HEK293 (cell line): Measurements from ENCODE around the gene ECI1.

Experiments
- CTCF ChIA-PET: fragments of 350-600 bp; formaldehyde crosslinking; extraction: SDS; loops from one replicate; lab custom pipeline; 2021; ENCODE audit warnings: antibody characterized with exemption; lab: Yijun Ruan, JAX
- POLR2A ChIA-PET: fragments of 300-600 bp; formaldehyde crosslinking; extraction: SDS; loops from one replicate; lab custom pipeline; 2020; ENCODE audit warnings: antibody characterized with exemption, inconsistent platforms; lab: Yijun Ruan, JAX
- H3K27ac ChIP-seq: fragments of 200-500 bp; sonication (Bioruptor generic); 2 replicates; pipeline ENCODE4 v1.5.1; 2014; ENCODE audit warnings: low read depth, low read length, control low read depth, inconsistent platforms; ENCODE audit errors: extremely low read depth
- H3K36me3 ChIP-seq, 2 experiments: fragments of 200-500 bp in 1 of 2; sonication (Bioruptor generic) in 1 of 2; 1 replicate in 1 of 2; 2 replicates in 1 of 2; pipeline ENCODE4 v1.5.1; 2014 to 2017; ENCODE audit warnings: inconsistent platforms in 2 of 2, low read length in 2 of 2; ENCODE audit not compliant: control insufficient read depth in 2 of 2, insufficient read depth in 1 of 2
- H3K4me1 ChIP-seq: fragments of 200-500 bp; sonication (Bioruptor generic); 2 replicates; pipeline ENCODE4 v1.5.1; 2014; ENCODE audit warnings: mild to moderate bottlenecking, low read length, inconsistent platforms; ENCODE audit not compliant: control insufficient read depth, insufficient read depth
- H3K4me3 ChIP-seq: 2 replicates; pipeline ENCODE4 v1.5.1; 2011; ENCODE audit warnings: low read depth, mild to moderate bottlenecking, control low read depth, low read length, moderate library complexity
- H3K9me3 ChIP-seq: fragments of 200-500 bp; sonication (Bioruptor generic); 2 replicates; pipeline ENCODE4 v1.5.1; 2014; ENCODE audit warnings: low read depth, low read length, inconsistent platforms; ENCODE audit not compliant: control insufficient read depth, insufficient read depth
- EGR2 ChIP-seq: fragments of 450-650 bp; formaldehyde crosslinking; IDR thresholded peaks from 2 replicates; pipeline ENCODE4 v1.5.1; 2016; ENCODE audit warnings: low read depth, missing biosample characterization, missing genetic modification characterization
- GLIS2 ChIP-seq: fragments of 450-650 bp; formaldehyde crosslinking; IDR thresholded peaks from 2 replicates; pipeline ENCODE4 v1.5.1; 2016; ENCODE audit warnings: missing biosample characterization, missing genetic modification characterization
- MZF1 ChIP-seq: fragments of 450-650 bp; formaldehyde crosslinking; IDR thresholded peaks from 2 replicates; pipeline ENCODE4 v1.5.1; 2017; ENCODE audit warnings: missing biosample characterization, missing genetic modification characterization, borderline replicate concordance
- ZNF169 ChIP-seq: fragments of 450-650 bp; formaldehyde crosslinking; IDR thresholded peaks from 2 replicates; pipeline ENCODE4 v1.5.1; 2016; ENCODE audit warnings: missing biosample characterization, missing genetic modification characterization
- ZNF202 ChIP-seq: fragments of 450-650 bp; formaldehyde crosslinking; IDR thresholded peaks from 2 replicates; pipeline ENCODE4 v1.5.1; 2016; ENCODE audit warnings: missing biosample characterization, missing genetic modification characterization, borderline replicate concordance
- ZNF211 ChIP-seq: fragments of 450-650 bp; formaldehyde crosslinking; IDR thresholded peaks from 2 replicates; pipeline ENCODE4 v1.5.1; 2016; ENCODE audit warnings: low read depth, missing biosample characterization, missing genetic modification characterization
- ZNF23 ChIP-seq: fragments of 450-650 bp; formaldehyde crosslinking; IDR thresholded peaks from 2 replicates; pipeline ENCODE4 v1.5.1; 2016; ENCODE audit warnings: missing biosample characterization, missing genetic modification characterization, borderline replicate concordance
- ZNF266 ChIP-seq: fragments of 450-650 bp; formaldehyde crosslinking; IDR thresholded peaks from 2 replicates; pipeline ENCODE4 v1.5.1; 2016; ENCODE audit warnings: missing biosample characterization, missing genetic modification characterization, low read depth
- ZNF501 ChIP-seq: fragments of 450-650 bp; formaldehyde crosslinking; IDR thresholded peaks from 2 replicates; pipeline ENCODE4 v1.5.1; 2016; ENCODE audit warnings: missing biosample characterization, missing genetic modification characterization
- ZNF514 ChIP-seq: fragments of 450-650 bp; formaldehyde crosslinking; IDR thresholded peaks from 2 replicates; pipeline ENCODE4 v1.5.1; 2016; ENCODE audit warnings: missing biosample characterization, missing genetic modification characterization
- ZNF544 ChIP-seq: fragments of 450-650 bp; formaldehyde crosslinking; IDR thresholded peaks from 2 replicates; pipeline ENCODE4 v1.5.0; 2017; ENCODE audit warnings: missing biosample characterization, missing genetic modification characterization
- ZNF600 ChIP-seq: fragments of 450-650 bp; formaldehyde crosslinking; IDR thresholded peaks from 2 replicates; pipeline ENCODE4 v1.5.1; 2016; ENCODE audit warnings: missing biosample characterization, missing genetic modification characterization
- ZNF747 ChIP-seq: fragments of 450-650 bp; formaldehyde crosslinking; IDR thresholded peaks from 2 replicates; pipeline ENCODE4 v1.5.1; 2016; ENCODE audit warnings: missing biosample characterization, missing genetic modification characterization
- ZNF777 ChIP-seq: fragments of 450-650 bp; formaldehyde crosslinking; IDR thresholded peaks from 2 replicates; pipeline ENCODE4 v1.5.1; 2017; ENCODE audit warnings: missing biosample characterization, missing genetic modification characterization, borderline replicate concordance
- ZNF843 ChIP-seq: fragments of 450-650 bp; formaldehyde crosslinking; IDR thresholded peaks from 2 replicates; pipeline ENCODE4 v1.5.1; 2016; ENCODE audit warnings: missing biosample characterization, missing genetic modification characterization
- TF ChIP-seq, protein P1 (sequence below): fragments of 450-650 bp; formaldehyde crosslinking; IDR thresholded peaks from 2 replicates; pipeline ENCODE4 v1.5.1; 2016; ENCODE audit warnings: missing biosample characterization, missing genetic modification characterization
- TF ChIP-seq, protein P2 (sequence below): fragments of 450-650 bp; formaldehyde crosslinking; IDR thresholded peaks from 2 replicates; pipeline ENCODE4 v1.5.1; 2016; ENCODE audit warnings: missing biosample characterization, missing genetic modification characterization
- TF ChIP-seq, protein P3 (sequence below): fragments of 450-650 bp; formaldehyde crosslinking; IDR thresholded peaks from 2 replicates; pipeline ENCODE4 v1.5.1; 2016; ENCODE audit warnings: missing biosample characterization, missing genetic modification characterization
- TF ChIP-seq, protein P4 (sequence below): fragments of 450-650 bp; formaldehyde crosslinking; IDR thresholded peaks from 2 replicates; pipeline ENCODE4 v1.5.1; 2016; ENCODE audit warnings: missing biosample characterization, missing genetic modification characterization
- TF ChIP-seq, protein P5 (sequence below): fragments of 450-650 bp; formaldehyde crosslinking; IDR thresholded peaks from 2 replicates; pipeline ENCODE4 v1.5.1; 2016; ENCODE audit warnings: missing biosample characterization, missing genetic modification characterization, low read depth

The ECI1 gene

DNA sequence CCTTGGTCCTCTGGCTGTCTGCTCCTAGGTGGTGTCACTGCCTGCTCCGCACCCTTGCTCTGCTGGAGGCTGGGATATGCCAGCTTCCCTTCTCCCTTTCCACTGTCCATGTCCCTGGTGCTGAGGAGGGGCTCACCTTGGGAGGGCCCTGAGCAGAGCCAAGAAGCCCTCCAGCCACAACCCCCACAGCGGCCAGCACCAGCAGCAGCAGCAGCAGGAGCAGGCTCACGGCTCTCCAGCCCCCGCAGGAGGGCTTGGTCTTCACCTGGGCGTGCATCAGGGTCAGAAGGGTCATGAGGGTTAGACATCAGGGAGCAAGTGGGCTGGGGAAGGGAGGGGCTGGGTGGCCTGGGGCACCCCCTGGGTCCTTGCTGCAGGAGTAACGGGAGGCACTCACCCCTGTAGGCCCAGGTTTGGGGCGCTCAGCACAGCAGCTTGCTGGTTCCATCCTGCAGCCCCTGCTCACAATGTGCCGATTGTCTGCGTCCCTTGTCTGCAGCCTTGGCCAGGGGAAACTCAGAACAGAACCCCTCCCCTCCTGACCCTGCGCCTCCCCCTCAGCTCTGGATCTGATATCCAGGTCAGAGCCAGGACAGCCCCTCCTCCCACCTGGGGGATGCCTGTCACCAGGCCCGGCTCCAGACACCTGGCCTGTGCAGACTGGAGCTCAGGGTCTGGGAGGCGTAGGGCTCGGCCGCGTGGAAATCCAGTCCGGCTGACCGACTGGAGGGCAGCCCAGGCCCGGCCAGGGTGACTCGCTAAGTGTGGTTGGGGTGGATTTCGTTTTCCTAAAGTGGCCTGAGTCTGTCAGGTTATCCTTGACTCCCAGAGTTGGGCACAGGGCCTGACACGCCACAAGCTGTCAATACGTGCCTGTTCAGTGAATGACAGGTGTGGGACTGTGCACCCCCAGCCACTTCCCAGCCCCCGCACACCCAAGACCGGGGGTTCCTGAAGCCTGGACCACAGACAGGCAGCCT lies 40.7 kb downstream of the ECI1 start, which contains the start of gene BRICD5:
Gene BRICD5, minus strand, starts transcription at position 478 of the 980 bp plus-strand sequence. Its CDS starts 30 bp downstream, at position 448.
- TF ChIP-seq ZNF501 (tag by site-specific recombination): no peak
- TF ChIP-seq, protein P1, sequence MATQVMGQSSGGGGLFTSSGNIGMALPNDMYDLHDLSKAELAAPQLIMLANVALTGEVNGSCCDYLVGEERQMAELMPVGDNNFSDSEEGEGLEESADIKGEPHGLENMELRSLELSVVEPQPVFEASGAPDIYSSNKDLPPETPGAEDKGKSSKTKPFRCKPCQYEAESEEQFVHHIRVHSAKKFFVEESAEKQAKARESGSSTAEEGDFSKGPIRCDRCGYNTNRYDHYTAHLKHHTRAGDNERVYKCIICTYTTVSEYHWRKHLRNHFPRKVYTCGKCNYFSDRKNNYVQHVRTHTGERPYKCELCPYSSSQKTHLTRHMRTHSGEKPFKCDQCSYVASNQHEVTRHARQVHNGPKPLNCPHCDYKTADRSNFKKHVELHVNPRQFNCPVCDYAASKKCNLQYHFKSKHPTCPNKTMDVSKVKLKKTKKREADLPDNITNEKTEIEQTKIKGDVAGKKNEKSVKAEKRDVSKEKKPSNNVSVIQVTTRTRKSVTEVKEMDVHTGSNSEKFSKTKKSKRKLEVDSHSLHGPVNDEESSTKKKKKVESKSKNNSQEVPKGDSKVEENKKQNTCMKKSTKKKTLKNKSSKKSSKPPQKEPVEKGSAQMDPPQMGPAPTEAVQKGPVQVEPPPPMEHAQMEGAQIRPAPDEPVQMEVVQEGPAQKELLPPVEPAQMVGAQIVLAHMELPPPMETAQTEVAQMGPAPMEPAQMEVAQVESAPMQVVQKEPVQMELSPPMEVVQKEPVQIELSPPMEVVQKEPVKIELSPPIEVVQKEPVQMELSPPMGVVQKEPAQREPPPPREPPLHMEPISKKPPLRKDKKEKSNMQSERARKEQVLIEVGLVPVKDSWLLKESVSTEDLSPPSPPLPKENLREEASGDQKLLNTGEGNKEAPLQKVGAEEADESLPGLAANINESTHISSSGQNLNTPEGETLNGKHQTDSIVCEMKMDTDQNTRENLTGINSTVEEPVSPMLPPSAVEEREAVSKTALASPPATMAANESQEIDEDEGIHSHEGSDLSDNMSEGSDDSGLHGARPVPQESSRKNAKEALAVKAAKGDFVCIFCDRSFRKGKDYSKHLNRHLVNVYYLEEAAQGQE: peak; percentile 81
- no peak for TF ChIP-seq ZNF169 (tag by site-specific recombination)
- no peak for TF ChIP-seq ZNF202 (tag by site-specific recombination)
- TF ChIP-seq, protein P2, sequence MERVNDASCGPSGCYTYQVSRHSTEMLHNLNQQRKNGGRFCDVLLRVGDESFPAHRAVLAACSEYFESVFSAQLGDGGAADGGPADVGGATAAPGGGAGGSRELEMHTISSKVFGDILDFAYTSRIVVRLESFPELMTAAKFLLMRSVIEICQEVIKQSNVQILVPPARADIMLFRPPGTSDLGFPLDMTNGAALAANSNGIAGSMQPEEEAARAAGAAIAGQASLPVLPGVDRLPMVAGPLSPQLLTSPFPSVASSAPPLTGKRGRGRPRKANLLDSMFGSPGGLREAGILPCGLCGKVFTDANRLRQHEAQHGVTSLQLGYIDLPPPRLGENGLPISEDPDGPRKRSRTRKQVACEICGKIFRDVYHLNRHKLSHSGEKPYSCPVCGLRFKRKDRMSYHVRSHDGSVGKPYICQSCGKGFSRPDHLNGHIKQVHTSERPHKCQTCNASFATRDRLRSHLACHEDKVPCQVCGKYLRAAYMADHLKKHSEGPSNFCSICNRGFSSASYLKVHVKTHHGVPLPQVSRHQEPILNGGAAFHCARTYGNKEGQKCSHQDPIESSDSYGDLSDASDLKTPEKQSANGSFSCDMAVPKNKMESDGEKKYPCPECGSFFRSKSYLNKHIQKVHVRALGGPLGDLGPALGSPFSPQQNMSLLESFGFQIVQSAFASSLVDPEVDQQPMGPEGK (tag by site-specific recombination): peak; percentile 48
- no peak for TF ChIP-seq ZNF23 (tag by site-specific recombination)
- TF ChIP-seq EGR2 (tag by site-specific recombination): 0 out of 2 replicates have a peak, but pooled peaks have one; percentile 6
- no peak for TF ChIP-seq ZNF777 (tag by site-specific recombination)
- 0 out of 2 replicates have a peak, but pooled peaks have one; percentile 30 for TF ChIP-seq ZNF600
- TF ChIP-seq GLIS2 (tag by site-specific recombination): peak; percentile 23; the same call in 1 of the 2 replicates
- no peak within 1 kb of the TSS for H3K27ac ChIP-seq
- H3K9me3 ChIP-seq: no peaks in the 10 kb centered on the region
- no peak within 1 kb of the TSS for H3K4me3 ChIP-seq
- 0 out of 2 replicates have a peak, but pooled peaks cover 2% of the 10 kb centered on the region for H3K4me1 ChIP-seq
- peaks cover 0 to 56% of the 10 kb centered on the region in 2 experiments; a peak in 1 of 3 replicates for H3K36me3 ChIP-seq
- CTCF ChIA-PET: interaction anchor here (0.6 kb wide), 1 partner anchor 43 kb away, joined by 5 read pairs; no protein-coding TSS in a partner anchor
- POLR2A ChIA-PET: interaction anchor here (1.0 to 1.8 kb wide), 6 partner anchors 16 to 55 kb away, joined by 3 to 8 read pairs (median 5); partner anchors contain the start of genes DNASE1L2, ECI1 and TRAF7

DNA sequence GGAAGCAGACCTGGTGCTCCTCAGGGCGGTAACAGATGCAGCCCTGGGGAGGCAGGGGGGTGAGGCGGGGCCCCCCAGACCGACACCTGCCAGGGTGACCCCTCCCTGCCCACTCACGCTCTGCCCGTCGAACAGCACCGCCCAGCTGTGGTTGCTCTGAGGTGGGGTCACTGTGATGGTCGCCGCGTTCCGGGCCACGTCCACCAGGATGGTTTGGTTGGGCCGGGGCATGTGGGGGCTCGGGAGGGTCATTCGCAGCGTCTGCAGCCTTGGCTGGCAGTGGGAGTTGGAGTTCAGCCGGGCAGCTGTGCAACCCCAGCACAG lies 41.4 kb downstream of the ECI1 start:
- Histone ChIP-seq H3K36me3 (peaks cover 0 to 56% of the 10 kb centered on the region in 2 experiments; a peak in 1 of 3 replicates), H3K4me1 (no peaks in the 10 kb centered on the region), H3K9me3 (no peaks in the 10 kb centered on the region), H3K4me3 (no peak overlapping the region), H3K27ac (no peak overlapping the region)
- POLR2A ChIA-PET: interaction anchor here (1.7 kb wide), 1 partner anchor 29 kb away, joined by 4 read pairs; no protein-coding TSS in a partner anchor
- CTCF ChIA-PET: interaction anchor here (0.6 kb wide), 1 partner anchor 44 kb away, joined by 5 read pairs; no protein-coding TSS in a partner anchor
- TF ChIP-seq ZNF514 (tag by site-specific recombination) (no peak), ZNF266 (tag by site-specific recombination) (no peak), ZNF544 (tag by site-specific recombination) (no peak), ZNF747 (tag by site-specific recombination) (no peak), ZNF843 (no peak), ZNF211 (no peak), MZF1 (no peak)
- TF ChIP-seq, protein P3, sequence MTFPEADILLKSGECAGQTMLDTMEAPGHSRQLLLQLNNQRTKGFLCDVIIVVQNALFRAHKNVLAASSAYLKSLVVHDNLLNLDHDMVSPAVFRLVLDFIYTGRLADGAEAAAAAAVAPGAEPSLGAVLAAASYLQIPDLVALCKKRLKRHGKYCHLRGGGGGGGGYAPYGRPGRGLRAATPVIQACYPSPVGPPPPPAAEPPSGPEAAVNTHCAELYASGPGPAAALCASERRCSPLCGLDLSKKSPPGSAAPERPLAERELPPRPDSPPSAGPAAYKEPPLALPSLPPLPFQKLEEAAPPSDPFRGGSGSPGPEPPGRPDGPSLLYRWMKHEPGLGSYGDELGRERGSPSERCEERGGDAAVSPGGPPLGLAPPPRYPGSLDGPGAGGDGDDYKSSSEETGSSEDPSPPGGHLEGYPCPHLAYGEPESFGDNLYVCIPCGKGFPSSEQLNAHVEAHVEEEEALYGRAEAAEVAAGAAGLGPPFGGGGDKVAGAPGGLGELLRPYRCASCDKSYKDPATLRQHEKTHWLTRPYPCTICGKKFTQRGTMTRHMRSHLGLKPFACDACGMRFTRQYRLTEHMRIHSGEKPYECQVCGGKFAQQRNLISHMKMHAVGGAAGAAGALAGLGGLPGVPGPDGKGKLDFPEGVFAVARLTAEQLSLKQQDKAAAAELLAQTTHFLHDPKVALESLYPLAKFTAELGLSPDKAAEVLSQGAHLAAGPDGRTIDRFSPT (tag by site-specific recombination): no peak; the same call in 1 of the 2 replicates
- TF ChIP-seq, protein P4, sequence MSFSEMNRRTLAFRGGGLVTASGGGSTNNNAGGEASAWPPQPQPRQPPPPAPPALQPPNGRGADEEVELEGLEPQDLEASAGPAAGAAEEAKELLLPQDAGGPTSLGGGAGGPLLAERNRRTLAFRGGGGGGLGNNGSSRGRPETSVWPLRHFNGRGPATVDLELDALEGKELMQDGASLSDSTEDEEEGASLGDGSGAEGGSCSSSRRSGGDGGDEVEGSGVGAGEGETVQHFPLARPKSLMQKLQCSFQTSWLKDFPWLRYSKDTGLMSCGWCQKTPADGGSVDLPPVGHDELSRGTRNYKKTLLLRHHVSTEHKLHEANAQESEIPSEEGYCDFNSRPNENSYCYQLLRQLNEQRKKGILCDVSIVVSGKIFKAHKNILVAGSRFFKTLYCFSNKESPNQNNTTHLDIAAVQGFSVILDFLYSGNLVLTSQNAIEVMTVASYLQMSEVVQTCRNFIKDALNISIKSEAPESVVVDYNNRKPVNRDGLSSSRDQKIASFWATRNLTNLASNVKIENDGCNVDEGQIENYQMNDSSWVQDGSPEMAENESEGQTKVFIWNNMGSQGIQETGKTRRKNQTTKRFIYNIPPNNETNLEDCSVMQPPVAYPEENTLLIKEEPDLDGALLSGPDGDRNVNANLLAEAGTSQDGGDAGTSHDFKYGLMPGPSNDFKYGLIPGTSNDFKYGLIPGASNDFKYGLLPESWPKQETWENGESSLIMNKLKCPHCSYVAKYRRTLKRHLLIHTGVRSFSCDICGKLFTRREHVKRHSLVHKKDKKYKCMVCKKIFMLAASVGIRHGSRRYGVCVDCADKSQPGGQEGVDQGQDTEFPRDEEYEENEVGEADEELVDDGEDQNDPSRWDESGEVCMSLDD (tag by site-specific recombination): no peak
- TF ChIP-seq, protein P5, sequence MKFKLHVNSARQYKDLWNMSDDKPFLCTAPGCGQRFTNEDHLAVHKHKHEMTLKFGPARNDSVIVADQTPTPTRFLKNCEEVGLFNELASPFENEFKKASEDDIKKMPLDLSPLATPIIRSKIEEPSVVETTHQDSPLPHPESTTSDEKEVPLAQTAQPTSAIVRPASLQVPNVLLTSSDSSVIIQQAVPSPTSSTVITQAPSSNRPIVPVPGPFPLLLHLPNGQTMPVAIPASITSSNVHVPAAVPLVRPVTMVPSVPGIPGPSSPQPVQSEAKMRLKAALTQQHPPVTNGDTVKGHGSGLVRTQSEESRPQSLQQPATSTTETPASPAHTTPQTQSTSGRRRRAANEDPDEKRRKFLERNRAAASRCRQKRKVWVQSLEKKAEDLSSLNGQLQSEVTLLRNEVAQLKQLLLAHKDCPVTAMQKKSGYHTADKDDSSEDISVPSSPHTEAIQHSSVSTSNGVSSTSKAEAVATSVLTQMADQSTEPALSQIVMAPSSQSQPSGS (tag by site-specific recombination): no peak
